ENCODE measurements around the gene ATP5F1E. TPM values are rescaled to one million over a fixed set of nuclear protein-coding genes. Genes with fewer than 3 reads are reported as not detected.

ATP5F1E gene
- total and polyA plus RNA-seq, 9 of the 15 experiments (the other 6 are each of a cell fraction or from before 2014, with no cell fraction given), result 60.3 to 162 (median 113) TPM

DNA sequence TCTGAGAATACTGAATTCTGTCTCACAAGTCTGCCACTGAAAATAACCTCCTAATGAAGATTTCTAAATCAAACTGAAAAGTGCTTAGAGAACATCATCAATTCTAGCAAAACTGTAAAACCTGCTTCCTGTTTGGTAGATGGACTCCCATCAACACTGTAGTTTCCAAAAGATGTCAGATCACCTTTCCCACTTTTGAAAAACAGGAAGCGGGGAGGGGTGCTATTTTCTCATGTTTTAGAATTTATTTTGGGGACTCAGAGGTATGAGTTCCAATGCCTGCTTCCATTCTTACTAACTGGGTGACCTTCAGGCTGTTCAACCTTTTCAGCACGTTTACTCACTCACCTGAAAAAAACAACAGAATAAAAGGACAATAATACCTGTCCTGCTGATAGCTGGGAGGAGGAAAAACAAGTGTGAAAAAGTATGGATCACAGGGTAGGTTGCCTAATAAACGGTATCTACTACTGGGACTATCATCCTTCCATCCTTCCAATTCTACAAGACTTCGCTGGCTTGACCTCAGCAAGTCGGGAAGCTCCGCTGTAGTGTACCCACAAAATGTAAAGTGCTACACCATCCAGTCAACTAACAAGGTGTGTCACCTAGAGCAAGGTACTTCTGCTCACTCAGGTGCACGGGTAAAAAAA, 1.1 kb downstream of the ATP5F1E start (continued):
- TF ChIP-seq TSHZ1 (CRISPR knock-in tag; IDR thresholded peaks at IDR 0.05), result no peak
- peak; percentile 87 for TF ChIP-seq SPI1 (IDR thresholded peaks at IDR 0.05; ENCODE audit: borderline replicate concordance, low read depth, low read length)
- no peak for TF ChIP-seq ZNF347 (CRISPR knock-in tag; IDR thresholded peaks at IDR 0.05; ENCODE audit: low read depth)
- no peak for TF ChIP-seq AFF1 (IDR thresholded peaks at IDR 0.05; ENCODE audit: low read depth in 1 of 2, partially characterized antibody in 2 of 2)
- TF ChIP-seq CTBP1 (IDR thresholded peaks at IDR 0.05; ENCODE audit: borderline replicate concordance), result no peak
- no peak for TF ChIP-seq FOXP1 (CRISPR knock-in tag; IDR thresholded peaks at IDR 0.05)
- TF ChIP-seq CREB1 (IDR thresholded peaks at IDR 0.05), result no peak
- TF ChIP-seq CREB1 (CRISPR knock-in tag; IDR thresholded peaks at IDR 0.05), result no peak
- TF ChIP-seq SRSF3 (IDR thresholded peaks at IDR 0.05; ENCODE audit: insufficient read depth, low read length), result no peak
- TF ChIP-seq ZNF785 (CRISPR knock-in tag; IDR thresholded peaks at IDR 0.05), result no peak
- 0 out of 2 replicates have a peak, but pooled peaks have one; percentile 24 for TF ChIP-seq ETV1 (tag; conservative IDR thresholded peaks at IDR 0.05; ENCODE audit: low read depth)
- TF ChIP-seq ZNF146 (CRISPR knock-in tag; IDR thresholded peaks at IDR 0.05; ENCODE audit: unreplicated experiment), result no peak
- TF ChIP-seq, protein P1, sequence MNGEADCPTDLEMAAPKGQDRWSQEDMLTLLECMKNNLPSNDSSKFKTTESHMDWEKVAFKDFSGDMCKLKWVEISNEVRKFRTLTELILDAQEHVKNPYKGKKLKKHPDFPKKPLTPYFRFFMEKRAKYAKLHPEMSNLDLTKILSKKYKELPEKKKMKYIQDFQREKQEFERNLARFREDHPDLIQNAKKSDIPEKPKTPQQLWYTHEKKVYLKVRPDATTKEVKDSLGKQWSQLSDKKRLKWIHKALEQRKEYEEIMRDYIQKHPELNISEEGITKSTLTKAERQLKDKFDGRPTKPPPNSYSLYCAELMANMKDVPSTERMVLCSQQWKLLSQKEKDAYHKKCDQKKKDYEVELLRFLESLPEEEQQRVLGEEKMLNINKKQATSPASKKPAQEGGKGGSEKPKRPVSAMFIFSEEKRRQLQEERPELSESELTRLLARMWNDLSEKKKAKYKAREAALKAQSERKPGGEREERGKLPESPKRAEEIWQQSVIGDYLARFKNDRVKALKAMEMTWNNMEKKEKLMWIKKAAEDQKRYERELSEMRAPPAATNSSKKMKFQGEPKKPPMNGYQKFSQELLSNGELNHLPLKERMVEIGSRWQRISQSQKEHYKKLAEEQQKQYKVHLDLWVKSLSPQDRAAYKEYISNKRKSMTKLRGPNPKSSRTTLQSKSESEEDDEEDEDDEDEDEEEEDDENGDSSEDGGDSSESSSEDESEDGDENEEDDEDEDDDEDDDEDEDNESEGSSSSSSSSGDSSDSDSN (IDR thresholded peaks at IDR 0.05; ENCODE audit: borderline replicate concordance in 1 of 2, low read depth in 2 of 2, low read length in 2 of 2), result no peak
- TF ChIP-seq MCM3 (IDR thresholded peaks at IDR 0.05), result no peak
- no peak for TF ChIP-seq DDX20 (tag; IDR thresholded peaks at IDR 0.05; ENCODE audit: low read depth)
- TF ChIP-seq ETV5 (CRISPR knock-in tag; IDR thresholded peaks at IDR 0.05; ENCODE audit: low read depth), result no peak
- TF ChIP-seq ADNP (tag; IDR thresholded peaks at IDR 0.05), result no peak
- TF ChIP-seq MED1 (CRISPR knock-in tag; IDR thresholded peaks at IDR 0.05; ENCODE audit: borderline replicate concordance), result no peak
- TF ChIP-seq ELF2 (CRISPR knock-in tag; IDR thresholded peaks at IDR 0.05), result no peak
- TF ChIP-seq ZFX (CRISPR knock-in tag; IDR thresholded peaks at IDR 0.05), result no peak
